B cell (primary cell): Measurements from ENCODE around the gene ERC1. TPM values are rescaled to one million over a fixed set of nuclear protein-coding genes. Genes with fewer than 3 reads are reported as not detected.

Experiments
- ATAC-seq: fragments of 200-7000 bp; cut with Tn5 transposase; one replicate; pipeline ENCODE4 v1.10.0; 2021; ENCODE audit warnings: low read depth, mild to moderate bottlenecking, moderate number of reproducible peaks, moderate library complexity
- CTCF ChIA-PET: fragments of 350-600 bp; sonication (Branson Sonifier 250); formaldehyde crosslinking; loops from one replicate; lab custom pipeline; 2021; ENCODE audit warnings: antibody characterized with exemption, inconsistent platforms; lab: Charles Lee
- POLR2A ChIA-PET: fragments of 350-600 bp; sonication (Branson Sonifier 250); formaldehyde crosslinking; loops from one replicate; lab custom pipeline; 2021; ENCODE audit warnings: antibody characterized with exemption; lab: Charles Lee
- DNase-seq: peaks from one replicate; pipeline ENCODE4 v3.0.0; 2013
- H2AFZ ChIP-seq: 2 replicates; pipeline ENCODE4 v1.6.1; 2012; ENCODE audit warnings: mild to moderate bottlenecking, low read depth, low read length; ENCODE audit not compliant: insufficient read depth, poor library complexity, severe bottlenecking
- H3K27ac ChIP-seq, 2 donors: 1 replicate in 1 of 2; 2 replicates in 1 of 2; pipeline ENCODE4 v1.5.1; 2012 to 2013; ENCODE audit warnings: low read length in 2 of 2, mild to moderate bottlenecking in 2 of 2, moderate library complexity in 1 of 2
- H3K27me3 ChIP-seq, 4 experiments: fragments of 200-600 bp in 1 of 4; sonication (generic) in 1 of 4; replicated peaks in 1 of 4; 1 replicate in 2 of 4; 2 replicates in 2 of 4; pipeline versions ENCODE4 v1.6.1 to v1.7.0; 2013 to 2016; ENCODE audit warnings: low read length in 3 of 4, mild to moderate bottlenecking in 2 of 4, mixed read lengths in 1 of 4, moderate library complexity in 1 of 4; ENCODE audit not compliant: insufficient read depth in 4 of 4, control insufficient read depth in 3 of 4; ENCODE audit errors: control extremely low read depth in 1 of 4
- H3K36me3 ChIP-seq, 2 experiments: replicated peaks in 1 of 2; 1 replicate in 1 of 2; 2 replicates in 1 of 2; pipeline versions ENCODE4 v1.6.1 to v1.7.1; 2013; ENCODE audit warnings: low read length in 1 of 2; ENCODE audit not compliant: insufficient read depth in 2 of 2, control insufficient read depth in 1 of 2; ENCODE audit errors: control extremely low read depth in 1 of 2, extremely low read depth in 1 of 2
- H3K4me1 ChIP-seq, 2 donors: fragments of 200-600 bp in 1 of 2; sonication (generic) in 1 of 2; 1 replicate in 1 of 2; 2 replicates in 1 of 2; pipeline versions ENCODE4 v1.5.1 to v1.6.1; 2013 to 2017; ENCODE audit warnings: low read length in 2 of 2; ENCODE audit not compliant: control insufficient read depth in 2 of 2, insufficient read depth in 2 of 2
- H3K4me2 ChIP-seq: replicated peaks from 2 replicates; pipeline ENCODE3; 2012; ENCODE audit warnings: mild to moderate bottlenecking, low read depth, low read length; ENCODE audit not compliant: poor library complexity, severe bottlenecking
- H3K4me3 ChIP-seq, 5 experiments: fragments of 200-600 bp in 1 of 5; sonication (generic) in 1 of 5; 1 replicate in 3 of 5; 2 replicates in 2 of 5; pipeline versions ENCODE4 v1.5.1 to v1.7.0; 2011 to 2016; ENCODE audit warnings: low read length in 4 of 5, mild to moderate bottlenecking in 4 of 5, low read depth in 2 of 5, control low read depth in 1 of 5, moderate library complexity in 1 of 5; ENCODE audit not compliant: insufficient read depth in 1 of 5; ENCODE audit errors: control extremely low read depth in 1 of 5, extremely low read depth in 1 of 5
- H3K79me2 ChIP-seq: fragments of 200-600 bp; sonication (generic); one replicate; pipeline ENCODE4 v1.6.0; 2016; ENCODE audit warnings: low read length; ENCODE audit not compliant: control insufficient read depth, insufficient read depth
- H3K9ac ChIP-seq: fragments of 200-600 bp; sonication (generic); 2 replicates; pipeline ENCODE4 v1.6.1; 2017; ENCODE audit warnings: mild to moderate bottlenecking, low read length, moderate library complexity
- H3K9me3 ChIP-seq, 3 donors: one replicate each; pipeline versions ENCODE4 v1.6.1 to v1.7.1; 2013; ENCODE audit warnings: low read length in 2 of 3; ENCODE audit not compliant: control insufficient read depth in 2 of 3, insufficient read depth in 1 of 3; ENCODE audit errors: control extremely low read depth in 1 of 3
- H4K20me1 ChIP-seq: 2 replicates; pipeline ENCODE4 v1.6.0; 2012; ENCODE audit warnings: mild to moderate bottlenecking, low read length; ENCODE audit not compliant: insufficient read depth, control insufficient read depth, poor library complexity, severe bottlenecking
- H3K27ac Mint-ChIP-seq: one replicate; pipeline ENCODE4 v1.8.0; 2021; ENCODE audit warnings: mixed read lengths
- H3K27me3 Mint-ChIP-seq: one replicate; pipeline ENCODE4 v1.8.0; 2021; ENCODE audit warnings: mixed read lengths
- H3K4me1 Mint-ChIP-seq: one replicate; pipeline ENCODE4 v1.8.0; 2021; ENCODE audit warnings: mixed read lengths
- H3K4me3 Mint-ChIP-seq: one replicate; pipeline ENCODE4 v1.8.0; 2021; ENCODE audit warnings: mixed read lengths
- H3K9me3 Mint-ChIP-seq: one replicate; pipeline ENCODE4 v1.8.0; 2022; ENCODE audit warnings: mixed read lengths; ENCODE audit not compliant: insufficient read depth
- EZH2 ChIP-seq: IDR thresholded peaks from 2 replicates; pipeline ENCODE4 v1.6.1; 2012; ENCODE audit warnings: borderline replicate concordance, low read depth, mild to moderate bottlenecking, moderate library complexity, low read length; ENCODE audit not compliant: insufficient read depth, poor library complexity, severe bottlenecking
- WGBS: methylation state at CpG from one replicate; pipeline ENCODE4 v1.1.5; 2013; ENCODE audit warnings: missing lambda C conversion rate; ENCODE audit not compliant: insufficient coverage; 5-methylcytosine and 5-hydroxymethylcytosine counted together
- intact Hi-C: fragments of 100-400 bp; cut with micrococcal nuclease; formaldehyde crosslinking; loops from one replicate; pipeline ENCODE4 v1.10.0; 2022
- polyA plus RNA-seq: library from polyadenylated mRNA; depleted of rRNA; stranded (reverse); fragments of >200 nt; gene quantifications from 2 replicates; pipeline ENCODE4 v1.2.3, GENCODE V29; 2012
- total RNA-seq, 2 donors: library from RNA; stranded (reverse); fragments of 120-200 nt in 1 of 2; gene quantifications; 1 replicate in 1 of 2; 2 replicates in 1 of 2; pipeline versions ENCODE4 v1.2.3 to v1.2.4, GENCODE V29; 2013 to 2022
- TF ChIP-seq, protein P1 (sequence below): fragments of 200-600 bp; IDR thresholded peaks from one replicate; pipeline ENCODE4 v1.8.0; 2022; ENCODE audit warnings: antibody characterized with exemption, mild to moderate bottlenecking

ERC1 gene
- total and polyA plus RNA-seq, 2 donors (not counting 1 experiment from before 2014, with no cell fraction given): 4.0 to 77.6 TPM

DNA sequence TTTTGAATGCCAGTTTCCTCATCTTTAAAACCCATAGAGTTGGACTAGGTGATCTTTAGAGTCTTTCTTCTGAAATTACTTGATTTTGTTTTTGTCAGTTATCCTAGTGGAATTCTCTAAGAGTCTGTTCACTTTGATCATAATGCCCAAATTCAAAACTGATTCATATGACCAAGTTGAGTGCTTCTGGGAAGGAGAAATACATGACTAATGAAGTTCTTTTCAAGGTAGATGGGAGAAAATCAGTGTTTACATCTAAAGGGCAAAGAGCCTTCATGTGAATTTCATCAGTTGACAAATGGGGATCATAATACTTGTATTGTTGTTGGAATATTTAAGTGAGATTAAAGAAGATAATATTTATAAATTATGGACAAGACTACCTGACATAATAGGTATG lies 53.2 kb downstream of the ERC1 start:
- Histone ChIP-seq H3K9me3 (no peaks in the 10 kb centered on the region), H3K79me2 (peaks cover 24% of the 10 kb centered on the region), H2AFZ (no peak overlapping the region), H3K4me2 (no peak overlapping the region), H3K4me1 (no peaks in the 10 kb centered on the region), H3K4me3 (no peak overlapping the region), H3K9ac (no peak overlapping the region), H3K36me3 (peaks cover 0 to 6% of the 10 kb centered on the region in 2 experiments), H3K27me3 (no peaks in the 10 kb centered on the region), H3K27ac (no peak overlapping the region), H4K20me1 (peaks cover 2% of the 10 kb centered on the region)
- Mint-ChIP-seq H3K9me3 (no peaks in the 10 kb centered on the region), H3K27ac (no peak overlapping the region), H3K4me1 (peaks cover 11% of the 10 kb centered on the region), H3K4me3 (no peak overlapping the region), H3K27me3 (no peaks in the 10 kb centered on the region)
- ChIA-PET POLR2A (no interaction called here), CTCF (no interaction called here)
- TF ChIP-seq, protein P1, sequence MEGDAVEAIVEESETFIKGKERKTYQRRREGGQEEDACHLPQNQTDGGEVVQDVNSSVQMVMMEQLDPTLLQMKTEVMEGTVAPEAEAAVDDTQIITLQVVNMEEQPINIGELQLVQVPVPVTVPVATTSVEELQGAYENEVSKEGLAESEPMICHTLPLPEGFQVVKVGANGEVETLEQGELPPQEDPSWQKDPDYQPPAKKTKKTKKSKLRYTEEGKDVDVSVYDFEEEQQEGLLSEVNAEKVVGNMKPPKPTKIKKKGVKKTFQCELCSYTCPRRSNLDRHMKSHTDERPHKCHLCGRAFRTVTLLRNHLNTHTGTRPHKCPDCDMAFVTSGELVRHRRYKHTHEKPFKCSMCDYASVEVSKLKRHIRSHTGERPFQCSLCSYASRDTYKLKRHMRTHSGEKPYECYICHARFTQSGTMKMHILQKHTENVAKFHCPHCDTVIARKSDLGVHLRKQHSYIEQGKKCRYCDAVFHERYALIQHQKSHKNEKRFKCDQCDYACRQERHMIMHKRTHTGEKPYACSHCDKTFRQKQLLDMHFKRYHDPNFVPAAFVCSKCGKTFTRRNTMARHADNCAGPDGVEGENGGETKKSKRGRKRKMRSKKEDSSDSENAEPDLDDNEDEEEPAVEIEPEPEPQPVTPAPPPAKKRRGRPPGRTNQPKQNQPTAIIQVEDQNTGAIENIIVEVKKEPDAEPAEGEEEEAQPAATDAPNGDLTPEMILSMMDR: no peak
- no peak for TF ChIP-seq EZH2
- ATAC-seq: no peak
- no peak for DNase-seq
- intact Hi-C loops: no loop called here

DNA sequence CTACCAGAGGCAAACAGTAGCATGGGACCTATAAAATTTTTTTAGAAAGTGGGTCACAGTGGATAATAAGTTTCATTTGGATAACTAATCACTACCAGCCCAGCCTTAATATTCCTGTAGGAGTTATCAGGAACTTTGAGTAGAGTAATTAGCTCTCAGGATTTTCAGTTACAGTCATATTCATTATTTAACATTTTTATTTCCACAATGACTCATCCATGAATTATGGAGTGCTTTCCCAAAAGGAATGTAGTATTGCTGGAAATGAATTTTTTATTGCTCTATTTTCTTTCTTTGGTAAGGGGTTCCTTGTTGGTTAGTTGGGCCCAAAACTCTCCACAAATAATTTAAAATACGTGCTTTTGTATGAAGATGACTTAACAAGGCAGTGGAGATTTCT lies 53.7 kb downstream of the ERC1 start:
- Histone ChIP-seq H3K27me3 (no peaks in the 10 kb centered on the region), H4K20me1 (peaks cover 4% of the 10 kb centered on the region), H3K9me3 (no peaks in the 10 kb centered on the region), H3K27ac (no peak overlapping the region), H3K36me3 (peaks cover 0 to 6% of the 10 kb centered on the region in 2 experiments), H2AFZ (no peak overlapping the region), H3K79me2 (peaks cover 27% of the 10 kb centered on the region), H3K4me3 (no peak overlapping the region), H3K4me2 (no peak overlapping the region), H3K4me1 (no peaks in the 10 kb centered on the region), H3K9ac (no peak overlapping the region)
- TF ChIP-seq, protein P1: no peak
- TF ChIP-seq EZH2: no peak
- intact Hi-C loops: no loop called here
- no peak for DNase-seq
- ChIA-PET CTCF (no interaction called here), POLR2A (no interaction called here)
- no peak overlapping the region for H3K27ac Mint-ChIP-seq
- no peak overlapping the region for H3K4me3 Mint-ChIP-seq
- no CpG with 5 or more reads among the region's 1 CpG for WGBS
- peaks cover 11% of the 10 kb centered on the region for H3K4me1 Mint-ChIP-seq
- no peaks in the 10 kb centered on the region for H3K9me3 Mint-ChIP-seq
- no peak for ATAC-seq
- no peaks in the 10 kb centered on the region for H3K27me3 Mint-ChIP-seq
